NCI-H526 treated with DMSO at 0.1 percent for 48 hours (cell line): ENCODE data around the gene LIN54.
"Not testable (repeated sequence)": the region's sequence is repeated elsewhere in the genome, so short reads cannot be mapped to it uniquely, and the experiment has no call there.

Source experiments
- DNase-seq: peaks from one replicate; lab custom pipeline; 2025; lab: John Stamatoyannopoulos, UW

Gene LIN54

GRCh38 chr4:83010522-83011318 is at the start of gene LIN54:
TSS of gene LIN54 (minus strand) at chr4:83010823. CDS start at chr4:82984844, 25,979 bp downstream.
- DNase-seq: no peak

GRCh38 chr4:83054928-83055327 is 44.3 kb upstream of the LIN54 start:
- DNase-seq: no peak

GRCh38 chr4:83048781-83049180 is 38.2 kb upstream of the LIN54 start:
- DNase-seq: not testable (repeated sequence)

- no peak for DNase-seq
Observed at GRCh38 chr4:83046693-83047473, 36.3 kb upstream of the LIN54 start.

GRCh38 chr4:83043801-83044407 is 33.3 kb upstream of the LIN54 start:
- DNase-seq: no peak

GRCh38 chr4:83043157-83043556 is 32.5 kb upstream of the LIN54 start:
- DNase-seq: not testable (repeated sequence)

GRCh38 chr4:83040269-83040668 is 29.6 kb upstream of the LIN54 start:
- DNase-seq: no peak

GRCh38 chr4:83036991-83037665 is 26.5 kb upstream of the LIN54 start:
- no peak for DNase-seq

GRCh38 chr4:83034630-83035494 is 24.2 kb upstream of the LIN54 start, which contains the start of gene COPS4:
TSS of gene COPS4 (plus strand) at chr4:83035183. CDS start at chr4:83035225, 42 bp downstream.
- DNase-seq: peak; percentile 97

GRCh38 chr4:83029688-83030087 is 19.1 kb upstream of the LIN54 start:
- DNase-seq: no peak

- DNase-seq: no peak
Observed at GRCh38 chr4:83028976-83029375, 18.4 kb upstream of the LIN54 start.

GRCh38 chr4:83025563-83025962 is 14.9 kb upstream of the LIN54 start:
- no peak for DNase-seq

GRCh38 chr4:83024233-83024632 is 13.6 kb upstream of the LIN54 start:
- no peak for DNase-seq

- not testable (repeated sequence) for DNase-seq
Observed at GRCh38 chr4:83023599-83023998, 13.0 kb upstream of the LIN54 start.

- DNase-seq: no peak
Observed at GRCh38 chr4:83022724-83023450, 12.3 kb upstream of the LIN54 start.

GRCh38 chr4:83019794-83020494 is 9.3 kb upstream of the LIN54 start:
- no peak for DNase-seq

- no peak for DNase-seq
Observed at GRCh38 chr4:83013902-83014301, 3.3 kb upstream of the LIN54 start.

- peak; percentile 48 for DNase-seq
Observed at GRCh38 chr4:83013420-83013867, 2.8 kb upstream of the LIN54 start.

GRCh38 chr4:83012687-83013419 is 2.2 kb upstream of the LIN54 start:
- peak; percentile 92 for DNase-seq
